Central memory CD4-positive, alpha-beta T cell (primary cell): ENCODE data around the gene OR7D4.
"Not testable (repeated sequence)": the region's sequence is repeated elsewhere in the genome, so short reads cannot be mapped to it uniquely, and the experiment has no call there.

Experiments
- DNase-seq: peaks from one replicate; pipeline ENCODE4 v3.0.0; 2022
- total RNA-seq, 3 experiments: gene quantifications; one replicate each; lab custom pipeline; 2026; lab: John Stamatoyannopoulos, UW

The OR7D4 gene
- 0 reads per million in 3 experiments for total RNA-seq

- DNase-seq, result no peak
Observed at GRCh38 chr19:9219489-9219888, at the start of gene OR7D4. TSS of gene OR7D4 (minus strand) at chr19:9219589. CDS start at chr19:9214837, 4,752 bp downstream.

- DNase-seq, result no peak
Observed at GRCh38 chr19:9251236-9251635, 31.8 kb upstream of the OR7D4 start.

- DNase-seq, result no peak
Observed at GRCh38 chr19:9250630-9251029, 31.2 kb upstream of the OR7D4 start, which contains the start of gene OR7E24. TSS of gene OR7E24 (plus strand) at chr19:9250930. CDS start at chr19:9251044, 114 bp downstream.

GRCh38 chr19:9205501-9206113 lies 13.8 kb downstream of the OR7D4 start:
- DNase-seq, result peak; percentile 35

- not testable (repeated sequence) for DNase-seq
Observed at GRCh38 chr19:9198044-9198443, 21.3 kb downstream of the OR7D4 start.

- DNase-seq, result no peak
Observed at GRCh38 chr19:9189535-9189934, 29.9 kb downstream of the OR7D4 start.

GRCh38 chr19:9187191-9187590 lies 32.2 kb downstream of the OR7D4 start:
- no peak for DNase-seq

GRCh38 chr19:9183000-9183399 lies 36.4 kb downstream of the OR7D4 start:
- DNase-seq, result no peak

GRCh38 chr19:9178901-9179300 lies 40.5 kb downstream of the OR7D4 start, which contains the start of gene OR7D2:
TSS of gene OR7D2 (plus strand) at chr19:9178979. CDS start at chr19:9185782, 6,803 bp downstream.
- no peak for DNase-seq

- no peak for DNase-seq
Observed at GRCh38 chr19:9175326-9175725, 44.1 kb downstream of the OR7D4 start.

- DNase-seq, result no peak
Observed at GRCh38 chr19:9171393-9171991, 47.9 kb downstream of the OR7D4 start.

- DNase-seq, result no peak
Observed at GRCh38 chr19:9166846-9167245, 52.5 kb downstream of the OR7D4 start.

GRCh38 chr19:9165261-9165660 lies 54.1 kb downstream of the OR7D4 start:
- DNase-seq, result no peak

- no peak for DNase-seq
Observed at GRCh38 chr19:9161427-9161826, 58.0 kb downstream of the OR7D4 start.
